ENCODE measurements around the gene BLNK. TPM values are rescaled to one million over a fixed set of nuclear protein-coding genes. Genes with fewer than 3 reads are reported as not detected.
A peak's percentile ranks its signal among the peaks of the same experiment; 100 is the strongest.

The BLNK gene
- total and polyA plus RNA-seq, 9 of the 15 experiments (the other 6 are each of a cell fraction or from before 2014, with no cell fraction given), result not detected

DNA sequence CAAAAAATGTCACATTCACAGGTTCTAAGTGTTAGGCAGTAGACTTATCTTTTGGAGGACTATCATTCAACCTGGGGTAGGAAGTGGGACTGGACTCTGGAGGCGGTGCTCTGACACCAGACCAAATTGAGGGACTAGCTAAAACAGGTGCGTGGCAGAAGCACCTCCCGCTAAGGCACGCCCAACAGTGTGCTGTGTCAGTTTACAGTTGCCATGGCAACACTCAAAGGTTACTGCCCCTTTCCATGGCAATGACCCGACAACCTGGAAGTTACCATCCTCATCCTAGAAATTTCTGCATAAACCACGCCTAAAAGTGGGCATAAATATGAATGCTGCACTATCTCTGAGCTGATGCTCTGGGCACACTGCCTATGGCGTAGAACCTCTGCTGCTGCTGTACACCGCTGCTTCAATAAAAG, 14.0 kb upstream of the BLNK start:
- ATAC-seq, result no peak
- H3K9me1 ChIP-seq (ENCODE audit: control insufficient read depth, insufficient read depth, low read length), result no peaks in the 10 kb centered on the region
- no peak overlapping the region for H3K4me2 ChIP-seq (ENCODE audit: insufficient read depth, low read length)
- H2AFZ ChIP-seq (ENCODE audit: low read depth, low read length), result no peak overlapping the region
- H3K27me3 ChIP-seq (ENCODE audit: control insufficient read depth in 2 of 2, insufficient read depth in 2 of 2, low read length in 2 of 2), result no peaks in the 10 kb centered on the region; a peak in 1 of 5 replicates
- no peaks in the 10 kb centered on the region for H3K36me3 ChIP-seq (ENCODE audit: control insufficient read depth, insufficient read depth, low read length)
- FAIRE-seq, result no peak
- H3K4me3 ChIP-seq, result no peak overlapping the region
- no peak for TF ChIP-seq CHD4 (IDR thresholded peaks at IDR 0.05; ENCODE audit: insufficient read depth, insufficient replicate concordance, low read depth, low read length, poor library complexity, severe bottlenecking)
- TF ChIP-seq BDP1 (IDR thresholded peaks at IDR 0.05; ENCODE audit: insufficient read depth, insufficient read length), result no peak
- no peak for TF ChIP-seq NCOA1 (IDR thresholded peaks at IDR 0.05; ENCODE audit: low read depth)
- TF ChIP-seq, protein P1, sequence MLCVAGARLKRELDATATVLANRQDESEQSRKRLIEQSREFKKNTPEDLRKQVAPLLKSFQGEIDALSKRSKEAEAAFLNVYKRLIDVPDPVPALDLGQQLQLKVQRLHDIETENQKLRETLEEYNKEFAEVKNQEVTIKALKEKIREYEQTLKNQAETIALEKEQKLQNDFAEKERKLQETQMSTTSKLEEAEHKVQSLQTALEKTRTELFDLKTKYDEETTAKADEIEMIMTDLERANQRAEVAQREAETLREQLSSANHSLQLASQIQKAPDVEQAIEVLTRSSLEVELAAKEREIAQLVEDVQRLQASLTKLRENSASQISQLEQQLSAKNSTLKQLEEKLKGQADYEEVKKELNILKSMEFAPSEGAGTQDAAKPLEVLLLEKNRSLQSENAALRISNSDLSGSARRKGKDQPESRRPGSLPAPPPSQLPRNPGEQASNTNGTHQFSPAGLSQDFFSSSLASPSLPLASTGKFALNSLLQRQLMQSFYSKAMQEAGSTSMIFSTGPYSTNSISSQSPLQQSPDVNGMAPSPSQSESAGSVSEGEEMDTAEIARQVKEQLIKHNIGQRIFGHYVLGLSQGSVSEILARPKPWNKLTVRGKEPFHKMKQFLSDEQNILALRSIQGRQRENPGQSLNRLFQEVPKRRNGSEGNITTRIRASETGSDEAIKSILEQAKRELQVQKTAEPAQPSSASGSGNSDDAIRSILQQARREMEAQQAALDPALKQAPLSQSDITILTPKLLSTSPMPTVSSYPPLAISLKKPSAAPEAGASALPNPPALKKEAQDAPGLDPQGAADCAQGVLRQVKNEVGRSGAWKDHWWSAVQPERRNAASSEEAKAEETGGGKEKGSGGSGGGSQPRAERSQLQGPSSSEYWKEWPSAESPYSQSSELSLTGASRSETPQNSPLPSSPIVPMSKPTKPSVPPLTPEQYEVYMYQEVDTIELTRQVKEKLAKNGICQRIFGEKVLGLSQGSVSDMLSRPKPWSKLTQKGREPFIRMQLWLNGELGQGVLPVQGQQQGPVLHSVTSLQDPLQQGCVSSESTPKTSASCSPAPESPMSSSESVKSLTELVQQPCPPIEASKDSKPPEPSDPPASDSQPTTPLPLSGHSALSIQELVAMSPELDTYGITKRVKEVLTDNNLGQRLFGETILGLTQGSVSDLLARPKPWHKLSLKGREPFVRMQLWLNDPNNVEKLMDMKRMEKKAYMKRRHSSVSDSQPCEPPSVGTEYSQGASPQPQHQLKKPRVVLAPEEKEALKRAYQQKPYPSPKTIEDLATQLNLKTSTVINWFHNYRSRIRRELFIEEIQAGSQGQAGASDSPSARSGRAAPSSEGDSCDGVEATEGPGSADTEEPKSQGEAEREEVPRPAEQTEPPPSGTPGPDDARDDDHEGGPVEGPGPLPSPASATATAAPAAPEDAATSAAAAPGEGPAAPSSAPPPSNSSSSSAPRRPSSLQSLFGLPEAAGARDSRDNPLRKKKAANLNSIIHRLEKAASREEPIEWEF (CRISPR knock-in tag; IDR thresholded peaks at IDR 0.05), result no peak
- no peak for TF ChIP-seq OTX1 (CRISPR knock-in tag; IDR thresholded peaks at IDR 0.05)
- TF ChIP-seq NUFIP1 (IDR thresholded peaks at IDR 0.05; ENCODE audit: partially characterized antibody), result no peak
- TF ChIP-seq MECOM (CRISPR knock-in tag; IDR thresholded peaks at IDR 0.05), result no peak
- 0 out of 2 replicates have a peak, but pooled peaks have one; percentile 11 for TF ChIP-seq PKNOX1 (IDR thresholded peaks at IDR 0.05)
- no peak for TF ChIP-seq HMBOX1 (IDR thresholded peaks at IDR 0.05)
- peak; percentile 87 for TF ChIP-seq RFX1 (IDR thresholded peaks at IDR 0.05)
- no peak for TF ChIP-seq MXD1 (CRISPR knock-in tag; IDR thresholded peaks at IDR 0.05; ENCODE audit: borderline replicate concordance, poor library complexity, severe bottlenecking)
- TF ChIP-seq DEAF1 (CRISPR knock-in tag; IDR thresholded peaks at IDR 0.05), result no peak
- no TSS peak for BruUV-seq (replicated peaks)
- DNase-seq (ENCODE audit: extremely low read depth in 1 of 4, low spot score in 3 of 4), result no peak
- no peak overlapping the region for H3K9ac ChIP-seq (ENCODE audit: insufficient read depth in 1 of 2, low read depth in 2 of 2, low read length in 2 of 2)
- intact Hi-C loops (cut with micrococcal nuclease) (no loop called here), in situ Hi-C loops (cut with MboI) (no loop called here)
- POLR2A ChIA-PET, result interaction anchor here (0.6 to 0.7 kb wide), 2 partner anchors 81 to 1176 kb away, joined by 3 read pairs; no protein-coding TSS in a partner anchor
- no peaks in the 10 kb centered on the region for H3K79me2 ChIP-seq (ENCODE audit: control insufficient read depth, insufficient read depth, low read length)
- CTCF ChIA-PET (ENCODE audit: low intra/inter-chr PET ratio), result no interaction called here
- H3K9me3 ChIP-seq (replicated peaks; ENCODE audit: control insufficient read depth, insufficient read depth, low read depth, low read length), result no peaks in the 10 kb centered on the region
- WGBS (ENCODE audit: insufficient coverage, low coverage, missing lambda C conversion rate), result 0% methylated on average over 8 of the region's 8 CpGs
- H3K4me1 ChIP-seq (replicated peaks in 1 of 2; ENCODE audit: control insufficient read depth in 2 of 2, insufficient read depth in 2 of 2, low read length in 2 of 2), result no peaks in the 10 kb centered on the region
- H4K20me1 ChIP-seq (replicated peaks; ENCODE audit: control insufficient read depth, insufficient read depth, low read length), result no peaks in the 10 kb centered on the region
- H3K27ac ChIP-seq (ENCODE audit: extremely low read depth, low read depth, low read length), result no peak overlapping the region

Measured in K562 (cell line).